Esophagus squamous epithelium (tissue), 4 donors: Measurements from ENCODE around the gene BCAT1.

Experiments
- POLR2A ChIP-seq, 4 donors: fragments of 450-650 bp; IDR thresholded peaks; one replicate each; pipeline ENCODE4 v1.6.1; 2017; ENCODE audit warnings: antibody characterized with exemption in 4 of 4, mild to moderate bottlenecking in 4 of 4, moderate library complexity in 3 of 4
- TF ChIP-seq, protein P1 (sequence below), 6 experiments: fragments of 450-650 bp in 4 of 6; fragments of 200-600 bp in 2 of 6; sonication (generic) in 2 of 6; IDR thresholded peaks; one replicate each; pipeline ENCODE4 v1.5.1; 2016 to 2019; ENCODE audit warnings: antibody characterized with exemption in 6 of 6, mild to moderate bottlenecking in 4 of 6, moderate library complexity in 4 of 6

DNA sequence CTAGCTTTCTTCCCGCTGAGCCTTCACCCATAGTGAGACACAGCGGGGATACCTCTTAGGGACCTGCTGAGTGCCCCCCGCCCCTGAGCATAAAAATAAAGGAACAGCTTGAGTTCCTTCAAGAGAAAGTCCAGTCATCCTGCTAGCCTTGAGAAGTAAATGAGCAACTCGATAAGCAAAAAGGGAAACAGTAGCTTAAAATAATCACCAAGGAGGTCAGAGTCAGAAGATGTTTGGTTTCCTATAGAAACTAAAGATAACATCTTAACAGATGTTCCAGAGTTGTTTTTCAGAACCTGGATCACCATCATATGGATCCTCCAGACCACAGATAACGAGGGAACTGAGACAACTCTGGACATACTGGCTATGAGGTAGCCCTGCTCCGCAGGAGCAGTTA lies 94.0 kb downstream of the BCAT1 start:
- TF ChIP-seq, protein P1, sequence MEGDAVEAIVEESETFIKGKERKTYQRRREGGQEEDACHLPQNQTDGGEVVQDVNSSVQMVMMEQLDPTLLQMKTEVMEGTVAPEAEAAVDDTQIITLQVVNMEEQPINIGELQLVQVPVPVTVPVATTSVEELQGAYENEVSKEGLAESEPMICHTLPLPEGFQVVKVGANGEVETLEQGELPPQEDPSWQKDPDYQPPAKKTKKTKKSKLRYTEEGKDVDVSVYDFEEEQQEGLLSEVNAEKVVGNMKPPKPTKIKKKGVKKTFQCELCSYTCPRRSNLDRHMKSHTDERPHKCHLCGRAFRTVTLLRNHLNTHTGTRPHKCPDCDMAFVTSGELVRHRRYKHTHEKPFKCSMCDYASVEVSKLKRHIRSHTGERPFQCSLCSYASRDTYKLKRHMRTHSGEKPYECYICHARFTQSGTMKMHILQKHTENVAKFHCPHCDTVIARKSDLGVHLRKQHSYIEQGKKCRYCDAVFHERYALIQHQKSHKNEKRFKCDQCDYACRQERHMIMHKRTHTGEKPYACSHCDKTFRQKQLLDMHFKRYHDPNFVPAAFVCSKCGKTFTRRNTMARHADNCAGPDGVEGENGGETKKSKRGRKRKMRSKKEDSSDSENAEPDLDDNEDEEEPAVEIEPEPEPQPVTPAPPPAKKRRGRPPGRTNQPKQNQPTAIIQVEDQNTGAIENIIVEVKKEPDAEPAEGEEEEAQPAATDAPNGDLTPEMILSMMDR (IDR thresholded peaks at IDR 0.05): no peak
- TF ChIP-seq POLR2A (IDR thresholded peaks at IDR 0.05): no peak
